ENCODE data around the gene SWAP70. TPM values are rescaled to one million over a fixed set of nuclear protein-coding genes. Genes with fewer than 3 reads are reported as not detected.

Gene SWAP70
- total and polyA plus RNA-seq, 2 experiments from 2014 or later: 30.3 to 33.3 TPM

DNA sequence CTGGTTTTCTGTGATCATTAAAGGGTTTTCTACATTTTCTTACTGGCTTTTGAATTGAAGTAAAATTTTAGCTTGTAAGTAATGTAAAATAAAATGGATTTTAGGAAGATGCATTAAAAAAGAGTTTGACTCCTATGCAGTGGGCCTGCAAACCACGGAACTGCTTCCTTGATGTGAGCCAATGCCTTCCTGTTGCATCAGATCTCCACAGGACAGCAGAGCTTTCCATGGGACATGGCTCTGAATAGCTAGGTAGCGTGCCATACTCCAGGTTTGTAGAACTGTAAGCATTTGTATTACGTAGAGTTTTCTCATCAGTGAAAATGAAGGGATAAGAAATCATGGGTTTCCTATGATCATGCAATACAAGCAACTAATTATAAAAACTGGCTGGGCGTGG, 133.4 kb downstream of the SWAP70 start:
- peaks cover 7% of the 10 kb centered on the region; the same call in 1 of the 3 replicates for H3K36me3 Mint-ChIP-seq (ENCODE audit: low read depth)
- Histone ChIP-seq H4K20me1 (replicated peaks; ENCODE audit: insufficient read depth) (no peaks in the 10 kb centered on the region), H3K4me2 (no peak overlapping the region), H3K27me3 (ENCODE audit: insufficient read depth) (no peaks in the 10 kb centered on the region), H3K36me3 (ENCODE audit: insufficient read depth) (no peaks in the 10 kb centered on the region), H3K9me2 (ENCODE audit: insufficient read depth) (no peaks in the 10 kb centered on the region; the same call in 1 of the 2 replicates), H2AFZ (no peak overlapping the region), H3K79me2 (replicated peaks; ENCODE audit: insufficient read depth) (no peaks in the 10 kb centered on the region), H3K4me1 (ENCODE audit: insufficient read depth) (peaks cover 10% of the 10 kb centered on the region), H3K4me3 (no peak overlapping the region), H3F3A (replicated peaks; ENCODE audit: low read depth) (no peaks in the 10 kb centered on the region), H3K27ac (ENCODE audit: low read depth) (no peak overlapping the region)
- H3K4me3 Mint-ChIP-seq: no peak overlapping the region
- DNase-seq (ENCODE audit: low spot score) (no peak), ATAC-seq (no peak)
- TF ChIP-seq, protein P1, sequence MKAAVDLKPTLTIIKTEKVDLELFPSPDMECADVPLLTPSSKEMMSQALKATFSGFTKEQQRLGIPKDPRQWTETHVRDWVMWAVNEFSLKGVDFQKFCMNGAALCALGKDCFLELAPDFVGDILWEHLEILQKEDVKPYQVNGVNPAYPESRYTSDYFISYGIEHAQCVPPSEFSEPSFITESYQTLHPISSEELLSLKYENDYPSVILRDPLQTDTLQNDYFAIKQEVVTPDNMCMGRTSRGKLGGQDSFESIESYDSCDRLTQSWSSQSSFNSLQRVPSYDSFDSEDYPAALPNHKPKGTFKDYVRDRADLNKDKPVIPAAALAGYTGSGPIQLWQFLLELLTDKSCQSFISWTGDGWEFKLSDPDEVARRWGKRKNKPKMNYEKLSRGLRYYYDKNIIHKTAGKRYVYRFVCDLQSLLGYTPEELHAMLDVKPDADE (IDR thresholded peaks at IDR 0.05): no peak
- TF ChIP-seq ZNF114 (CRISPR knock-in tag; IDR thresholded peaks at IDR 0.05) (no peak), NANOG (IDR thresholded peaks at IDR 0.05; ENCODE audit: borderline replicate concordance) (no peak), ZNF331 (CRISPR knock-in tag; IDR thresholded peaks at IDR 0.05; ENCODE audit: low read depth) (no peak), CREB1 (CRISPR knock-in tag; IDR thresholded peaks at IDR 0.05; ENCODE audit: low read depth) (no peak), POLR2AphosphoS5 (IDR thresholded peaks at IDR 0.05; ENCODE audit: low read depth) (no peak)
- TF ChIP-seq, protein P2, sequence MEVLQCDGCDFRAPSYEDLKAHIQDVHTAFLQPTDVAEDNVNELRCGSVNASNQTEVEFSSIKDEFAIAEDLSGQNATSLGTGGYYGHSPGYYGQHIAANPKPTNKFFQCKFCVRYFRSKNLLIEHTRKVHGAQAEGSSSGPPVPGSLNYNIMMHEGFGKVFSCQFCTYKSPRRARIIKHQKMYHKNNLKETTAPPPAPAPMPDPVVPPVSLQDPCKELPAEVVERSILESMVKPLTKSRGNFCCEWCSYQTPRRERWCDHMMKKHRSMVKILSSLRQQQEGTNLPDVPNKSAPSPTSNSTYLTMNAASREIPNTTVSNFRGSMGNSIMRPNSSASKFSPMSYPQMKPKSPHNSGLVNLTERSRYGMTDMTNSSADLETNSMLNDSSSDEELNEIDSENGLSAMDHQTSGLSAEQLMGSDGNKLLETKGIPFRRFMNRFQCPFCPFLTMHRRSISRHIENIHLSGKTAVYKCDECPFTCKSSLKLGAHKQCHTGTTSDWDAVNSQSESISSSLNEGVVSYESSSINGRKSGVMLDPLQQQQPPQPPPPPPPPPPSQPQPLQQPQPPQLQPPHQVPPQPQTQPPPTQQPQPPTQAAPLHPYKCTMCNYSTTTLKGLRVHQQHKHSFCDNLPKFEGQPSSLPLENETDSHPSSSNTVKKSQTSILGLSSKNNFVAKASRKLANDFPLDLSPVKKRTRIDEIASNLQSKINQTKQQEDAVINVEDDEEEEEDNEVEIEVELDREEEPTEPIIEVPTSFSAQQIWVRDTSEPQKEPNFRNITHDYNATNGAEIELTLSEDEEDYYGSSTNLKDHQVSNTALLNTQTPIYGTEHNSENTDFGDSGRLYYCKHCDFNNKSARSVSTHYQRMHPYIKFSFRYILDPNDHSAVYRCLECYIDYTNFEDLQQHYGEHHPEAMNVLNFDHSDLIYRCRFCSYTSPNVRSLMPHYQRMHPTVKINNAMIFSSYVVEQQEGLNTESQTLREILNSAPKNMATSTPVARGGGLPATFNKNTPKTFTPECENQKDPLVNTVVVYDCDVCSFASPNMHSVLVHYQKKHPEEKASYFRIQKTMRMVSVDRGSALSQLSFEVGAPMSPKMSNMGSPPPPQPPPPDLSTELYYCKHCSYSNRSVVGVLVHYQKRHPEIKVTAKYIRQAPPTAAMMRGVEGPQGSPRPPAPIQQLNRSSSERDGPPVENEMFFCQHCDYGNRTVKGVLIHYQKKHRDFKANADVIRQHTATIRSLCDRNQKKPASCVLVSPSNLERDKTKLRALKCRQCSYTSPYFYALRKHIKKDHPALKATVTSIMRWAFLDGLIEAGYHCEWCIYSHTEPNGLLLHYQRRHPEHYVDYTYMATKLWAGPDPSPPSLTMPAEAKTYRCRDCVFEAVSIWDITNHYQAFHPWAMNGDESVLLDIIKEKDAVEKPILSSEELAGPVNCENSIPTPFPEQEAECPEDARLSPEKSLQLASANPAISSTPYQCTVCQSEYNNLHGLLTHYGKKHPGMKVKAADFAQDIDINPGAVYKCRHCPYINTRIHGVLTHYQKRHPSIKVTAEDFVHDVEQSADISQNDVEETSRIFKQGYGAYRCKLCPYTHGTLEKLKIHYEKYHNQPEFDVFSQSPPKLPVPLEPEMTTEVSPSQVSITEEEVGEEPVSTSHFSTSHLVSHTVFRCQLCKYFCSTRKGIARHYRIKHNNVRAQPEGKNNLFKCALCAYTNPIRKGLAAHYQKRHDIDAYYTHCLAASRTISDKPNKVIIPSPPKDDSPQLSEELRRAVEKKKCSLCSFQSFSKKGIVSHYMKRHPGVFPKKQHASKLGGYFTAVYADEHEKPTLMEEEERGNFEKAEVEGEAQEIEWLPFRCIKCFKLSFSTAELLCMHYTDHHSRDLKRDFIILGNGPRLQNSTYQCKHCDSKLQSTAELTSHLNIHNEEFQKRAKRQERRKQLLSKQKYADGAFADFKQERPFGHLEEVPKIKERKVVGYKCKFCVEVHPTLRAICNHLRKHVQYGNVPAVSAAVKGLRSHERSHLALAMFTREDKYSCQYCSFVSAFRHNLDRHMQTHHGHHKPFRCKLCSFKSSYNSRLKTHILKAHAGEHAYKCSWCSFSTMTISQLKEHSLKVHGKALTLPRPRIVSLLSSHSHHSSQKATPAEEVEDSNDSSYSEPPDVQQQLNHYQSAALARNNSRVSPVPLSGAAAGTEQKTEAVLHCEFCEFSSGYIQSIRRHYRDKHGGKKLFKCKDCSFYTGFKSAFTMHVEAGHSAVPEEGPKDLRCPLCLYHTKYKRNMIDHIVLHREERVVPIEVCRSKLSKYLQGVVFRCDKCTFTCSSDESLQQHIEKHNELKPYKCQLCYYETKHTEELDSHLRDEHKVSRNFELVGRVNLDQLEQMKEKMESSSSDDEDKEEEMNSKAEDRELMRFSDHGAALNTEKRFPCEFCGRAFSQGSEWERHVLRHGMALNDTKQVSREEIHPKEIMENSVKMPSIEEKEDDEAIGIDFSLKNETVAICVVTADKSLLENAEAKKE (CRISPR knock-in tag; IDR thresholded peaks at IDR 0.05): no peak
- peaks cover 11% of the 10 kb centered on the region for H3K4me1 Mint-ChIP-seq
- H3K27ac Mint-ChIP-seq: 0 out of 2 replicates have a peak overlapping the region, but pooled peaks have one; percentile 36
- no peaks in the 10 kb centered on the region for H3K27me3 Mint-ChIP-seq (ENCODE audit: insufficient read depth, low read depth, poor library complexity)
- H3K9me3 Mint-ChIP-seq: no peaks in the 10 kb centered on the region
